AG09319 (cell line): Measurements from ENCODE around the gene ADSS2.

Experiments
- DNase-seq: peaks from one replicate; pipeline ENCODE4 v3.0.0-alpha.2; 2010; ENCODE audit warnings: low read depth; ENCODE audit errors: extremely low read depth
- CTCF ChIP-seq: IDR thresholded peaks from 2 replicates; pipeline ENCODE4 v1.5.1; 2011; ENCODE audit warnings: low read depth, mild to moderate bottlenecking, inconsistent platforms, low read length, moderate library complexity

The ADSS2 gene

DNA sequence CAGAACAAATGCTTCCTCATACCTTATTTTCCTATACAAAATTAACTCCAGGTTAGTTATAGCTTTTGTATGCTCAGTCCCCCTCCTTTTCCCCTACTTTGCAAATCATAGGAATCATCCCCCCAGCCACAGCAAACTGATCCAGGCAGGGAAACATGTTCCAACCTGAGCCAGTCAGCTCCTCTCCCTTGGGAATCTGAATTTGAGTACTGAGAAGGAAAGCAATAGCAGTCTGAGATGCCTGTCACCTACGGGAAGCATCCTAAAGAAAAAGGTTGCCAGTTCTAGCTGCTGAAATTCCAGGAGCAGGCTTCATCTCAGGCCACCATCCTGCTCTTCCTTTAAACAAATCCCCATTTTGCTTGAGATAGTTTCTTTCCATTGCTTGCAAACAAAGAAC lies 6.9 kb downstream of the ADSS2 start:
- no peak for DNase-seq
- no peak for TF ChIP-seq CTCF

- TF ChIP-seq CTCF = no peak
- DNase-seq = no peak
These were observed 8.9 kb downstream of the ADSS2 start for GRCh38 chr1:244442850-244443249.

DNA sequence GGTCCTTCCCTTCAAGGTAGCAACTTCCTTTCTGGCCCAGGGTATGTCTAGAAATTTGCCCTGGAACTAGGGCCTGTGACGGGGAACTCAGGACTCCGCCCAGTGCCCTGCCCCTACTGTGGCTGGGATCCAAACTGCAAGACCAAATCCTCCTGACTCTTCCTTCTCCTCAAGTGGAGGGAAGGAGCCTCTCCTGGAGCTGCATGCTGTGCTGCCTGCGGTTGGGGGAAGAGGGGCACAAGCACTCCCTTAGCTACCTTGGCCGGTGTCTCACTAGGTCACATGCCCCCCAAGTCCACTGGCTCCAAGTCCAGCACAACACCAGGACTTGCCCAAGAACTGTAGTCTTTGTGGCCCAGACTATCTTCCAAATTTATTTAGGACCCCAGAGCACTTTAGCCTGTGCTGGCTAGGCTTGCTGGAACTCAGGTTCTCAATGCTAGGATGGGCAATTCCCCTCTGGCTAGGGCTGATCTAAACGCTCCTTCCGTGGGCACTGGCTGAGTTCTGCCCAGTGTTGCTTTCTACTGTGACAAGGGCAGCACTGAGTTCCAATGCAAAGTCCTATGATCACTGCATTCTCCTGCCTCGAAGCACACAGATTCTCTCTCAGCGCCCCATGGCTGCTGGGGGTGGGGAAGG lies 12.2 kb downstream of the ADSS2 start:
- TF ChIP-seq CTCF = no peak
- no peak for DNase-seq

DNA sequence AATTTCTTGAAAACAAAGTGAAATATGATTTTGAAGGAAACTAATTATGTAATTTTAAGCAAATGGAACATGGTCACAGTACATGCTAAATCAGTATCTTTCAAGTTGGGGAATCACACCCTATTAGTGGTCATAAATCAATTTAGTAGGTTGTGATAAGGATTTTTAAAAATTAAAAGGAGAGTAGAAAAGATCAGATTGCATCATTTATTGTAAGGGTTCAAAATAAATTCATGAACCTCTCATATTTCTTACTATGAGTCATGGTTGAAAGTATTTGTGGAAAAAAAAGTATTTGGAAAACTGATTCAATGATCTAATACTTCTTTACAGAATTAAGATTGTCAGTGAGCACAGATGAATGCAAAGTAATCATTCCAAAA lies 14.6 kb downstream of the ADSS2 start:
- DNase-seq = no peak
- no peak for TF ChIP-seq CTCF

DNA sequence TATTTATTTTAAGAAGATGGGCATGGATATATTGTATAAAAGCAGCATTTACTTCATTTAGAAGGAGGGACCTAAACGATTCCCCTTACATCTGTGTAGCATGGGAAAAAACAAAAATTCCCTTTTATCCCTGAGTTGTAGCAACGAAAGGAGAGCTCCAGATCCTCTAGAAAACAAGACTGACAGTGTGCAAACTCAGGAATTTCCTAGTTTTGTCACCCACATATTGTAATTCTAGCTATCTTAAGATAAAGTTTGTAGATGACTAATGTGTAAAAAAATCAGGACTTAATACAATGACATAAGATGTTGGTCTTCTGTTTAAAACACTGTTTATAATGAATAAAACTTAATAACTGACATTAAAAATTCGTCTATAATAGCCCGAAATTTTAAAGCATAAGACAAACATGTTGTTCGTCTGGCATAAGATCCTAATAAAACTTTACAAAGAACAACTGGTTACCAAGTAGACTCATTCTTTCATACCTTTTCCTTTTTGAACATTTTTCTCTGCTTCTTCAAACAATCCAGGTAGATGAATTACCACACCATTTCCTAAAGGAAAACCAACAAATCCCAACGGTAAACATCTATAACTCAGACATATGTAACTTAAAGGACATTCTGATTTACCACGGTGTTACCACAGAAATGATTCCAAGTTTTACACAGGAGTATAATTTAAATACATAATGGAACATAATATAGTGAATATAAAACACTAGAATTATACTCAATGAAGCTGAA lies 15.2 kb downstream of the ADSS2 start:
- TF ChIP-seq CTCF = no peak
- no peak for DNase-seq

DNA sequence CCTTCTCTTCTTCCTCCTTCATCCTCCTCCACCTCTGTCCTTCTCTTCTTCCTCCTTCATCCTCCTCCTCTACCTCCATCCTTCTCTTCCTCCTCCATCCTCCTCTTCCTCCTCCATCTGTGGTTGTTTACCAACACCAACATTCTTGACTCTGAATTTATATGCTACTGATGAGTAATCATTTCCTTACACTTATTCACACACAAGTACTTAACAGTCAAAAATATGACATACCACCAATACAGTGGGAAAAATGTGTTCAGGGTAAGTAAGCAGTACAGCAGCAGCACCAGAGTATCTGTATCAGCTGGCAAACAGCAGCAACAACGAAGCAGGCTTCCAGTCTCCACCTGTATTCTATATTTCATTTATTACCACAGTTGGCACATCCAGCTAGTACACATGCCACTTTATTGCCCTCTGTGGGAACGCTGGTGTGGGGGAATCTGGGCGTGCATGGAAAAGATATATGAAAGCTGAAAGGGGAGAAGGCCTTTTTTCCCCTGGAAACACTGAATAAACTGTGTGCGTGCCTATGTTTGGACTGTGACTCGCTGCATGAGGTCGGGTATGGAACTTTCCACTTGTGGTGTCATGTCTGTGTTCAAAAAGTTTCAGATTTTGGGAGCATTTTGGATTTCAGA lies 16.0 kb downstream of the ADSS2 start:
- no peak for TF ChIP-seq CTCF
- DNase-seq = no peak

GRCh38 chr1:244431166-244431565 lies 20.5 kb downstream of the ADSS2 start:
- no peak for DNase-seq
- TF ChIP-seq CTCF = no peak
